ENCODE measurements around the gene SCN7A.

DNA sequence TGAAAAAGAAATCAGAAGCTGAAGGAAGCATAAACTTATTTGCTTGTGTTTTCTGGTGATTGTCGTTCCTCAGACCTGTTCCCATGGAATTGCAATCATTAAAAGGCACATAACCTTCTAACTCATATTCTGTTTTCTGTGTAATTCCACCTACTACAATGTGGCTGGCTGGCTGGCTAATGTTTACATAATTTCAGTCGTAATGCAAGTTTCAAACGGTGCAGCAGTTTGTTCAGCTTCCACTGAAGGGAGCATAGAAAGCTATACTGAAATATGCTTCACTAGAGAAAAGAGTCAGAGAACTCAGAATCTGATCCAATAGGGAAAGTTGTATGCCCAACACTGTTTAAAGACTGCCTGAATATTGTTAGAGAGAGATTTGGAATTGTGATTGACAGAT lies 27.1 kb upstream of the SCN7A start:
- TF ChIP-seq CHD4 (IDR thresholded peaks at IDR 0.05; ENCODE audit: borderline replicate concordance): no peak
- TF ChIP-seq, protein P1, sequence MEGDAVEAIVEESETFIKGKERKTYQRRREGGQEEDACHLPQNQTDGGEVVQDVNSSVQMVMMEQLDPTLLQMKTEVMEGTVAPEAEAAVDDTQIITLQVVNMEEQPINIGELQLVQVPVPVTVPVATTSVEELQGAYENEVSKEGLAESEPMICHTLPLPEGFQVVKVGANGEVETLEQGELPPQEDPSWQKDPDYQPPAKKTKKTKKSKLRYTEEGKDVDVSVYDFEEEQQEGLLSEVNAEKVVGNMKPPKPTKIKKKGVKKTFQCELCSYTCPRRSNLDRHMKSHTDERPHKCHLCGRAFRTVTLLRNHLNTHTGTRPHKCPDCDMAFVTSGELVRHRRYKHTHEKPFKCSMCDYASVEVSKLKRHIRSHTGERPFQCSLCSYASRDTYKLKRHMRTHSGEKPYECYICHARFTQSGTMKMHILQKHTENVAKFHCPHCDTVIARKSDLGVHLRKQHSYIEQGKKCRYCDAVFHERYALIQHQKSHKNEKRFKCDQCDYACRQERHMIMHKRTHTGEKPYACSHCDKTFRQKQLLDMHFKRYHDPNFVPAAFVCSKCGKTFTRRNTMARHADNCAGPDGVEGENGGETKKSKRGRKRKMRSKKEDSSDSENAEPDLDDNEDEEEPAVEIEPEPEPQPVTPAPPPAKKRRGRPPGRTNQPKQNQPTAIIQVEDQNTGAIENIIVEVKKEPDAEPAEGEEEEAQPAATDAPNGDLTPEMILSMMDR (IDR thresholded peaks at IDR 0.05): no peak
- no peak for TF ChIP-seq POLR2A (IDR thresholded peaks at IDR 0.05; ENCODE audit: low read length)
- no peak for TF ChIP-seq CBX8 (IDR thresholded peaks at IDR 0.05)
- TF ChIP-seq REST (IDR thresholded peaks at IDR 0.05): no peak
- TF ChIP-seq NPAS2 (CRISPR knock-in tag; IDR thresholded peaks at IDR 0.05; ENCODE audit: borderline replicate concordance): no peak
- no peak for TF ChIP-seq ZFP36 (IDR thresholded peaks at IDR 0.05; ENCODE audit: borderline replicate concordance, partially characterized antibody)
- no peak for TF ChIP-seq EP300 (IDR thresholded peaks at IDR 0.05)

All from A549 (cell line).